Daoy (cell line): ENCODE results near the gene SERPINA6. TPM values are rescaled to one million over a fixed set of nuclear protein-coding genes. Genes with fewer than 3 reads are reported as not detected.
"Not testable (repeated sequence)": the region's sequence is repeated elsewhere in the genome, so short reads cannot be mapped to it uniquely, and the experiment has no call there.

ENCODE experiments used
- DNase-seq: peaks from one replicate; pipeline ENCODE4 v3.0.0-alpha.2; 2015; ENCODE audit warnings: low read depth
- total RNA-seq: library from RNA; depleted of rRNA; stranded (reverse); fragments of >200 nt; shearing (Covaris generic); gene quantifications from 2 replicates; pipeline ENCODE4 v1.2.3, GENCODE V29; 2014; rRNA removed

The SERPINA6 gene
- total RNA-seq, result 0.91 and 4.1 TPM in 2 replicates

- peak; percentile 86 for DNase-seq
Observed at GRCh38 chr14:94322648-94323570, at the start of gene SERPINA6. TSS of gene SERPINA6 (minus strand) at chr14:94323336. CDS start at chr14:94314648, 8,688 bp downstream.

DNA sequence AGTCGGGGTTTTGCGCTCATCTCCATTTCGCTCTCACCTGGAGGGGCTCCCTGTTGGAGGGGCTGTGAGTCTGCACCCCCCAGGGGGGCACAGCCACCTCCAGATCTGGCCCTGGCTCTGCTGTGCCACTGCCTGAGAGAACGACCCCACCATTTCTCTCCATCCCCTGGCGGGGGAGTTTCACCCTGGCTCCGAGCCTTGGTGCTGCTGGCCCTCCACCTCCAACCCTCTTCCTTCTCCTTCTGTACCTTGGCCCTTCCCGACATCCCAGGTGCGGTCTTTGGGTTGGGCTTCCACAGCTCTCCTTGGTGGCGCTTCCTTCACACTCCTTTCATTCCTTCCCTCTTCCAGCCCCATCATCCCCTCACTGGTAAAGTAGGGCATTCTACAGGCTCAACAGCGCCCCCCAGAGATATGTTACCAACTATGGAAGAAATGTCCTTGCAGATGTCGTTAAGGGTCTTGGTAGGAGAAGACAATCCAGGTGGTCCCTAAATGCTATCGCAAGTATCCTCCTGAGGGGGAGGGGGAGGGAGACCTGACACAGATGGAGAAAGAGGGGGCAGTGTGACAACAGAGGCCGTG lies 49.0 kb upstream of the SERPINA6 start:
- DNase-seq, result no peak

GRCh38 chr14:94370524-94370910 lies 47.4 kb upstream of the SERPINA6 start:
- DNase-seq, result no peak

DNA sequence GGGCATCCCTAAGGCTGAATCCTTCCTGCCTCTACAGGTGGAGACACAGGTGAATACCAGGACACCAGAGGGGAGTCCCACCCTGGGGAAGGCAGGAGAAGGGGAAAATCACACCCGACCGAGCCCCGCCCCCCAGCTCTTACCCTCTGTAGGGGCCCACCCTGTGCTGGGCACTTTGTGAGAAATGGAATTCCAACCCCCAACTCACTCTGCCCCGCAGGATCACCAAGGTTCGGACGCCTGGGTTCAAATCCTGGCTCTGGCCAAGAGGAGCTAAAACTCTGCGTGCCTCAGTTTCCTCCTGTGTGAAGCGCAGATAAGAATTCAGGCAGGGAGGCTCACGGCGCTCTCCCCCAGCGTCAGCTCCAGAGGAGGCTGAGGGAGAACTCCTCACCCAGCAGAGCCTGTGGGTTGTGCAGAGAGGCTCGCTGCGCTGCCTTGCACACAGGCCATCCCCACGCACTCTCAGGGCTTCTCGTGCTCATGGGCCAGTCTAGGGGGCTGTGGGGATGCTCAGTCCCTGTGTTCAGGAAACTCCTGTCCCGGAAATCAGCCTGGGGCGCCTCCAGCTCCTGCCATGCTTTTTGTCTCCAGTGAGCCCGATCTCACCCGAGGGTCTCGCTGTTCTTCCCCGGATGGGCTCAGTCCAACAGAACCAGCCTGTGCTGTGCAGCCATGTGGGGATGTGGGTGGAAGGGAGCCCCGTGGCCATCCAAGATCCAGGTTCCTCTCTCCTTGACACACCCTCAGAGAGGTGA lies 46.8 kb upstream of the SERPINA6 start:
- not testable (repeated sequence) for DNase-seq

GRCh38 chr14:94368956-94369355 lies 45.8 kb upstream of the SERPINA6 start:
- no peak for DNase-seq

GRCh38 chr14:94368243-94368590 lies 45.1 kb upstream of the SERPINA6 start:
- DNase-seq, result no peak

DNA sequence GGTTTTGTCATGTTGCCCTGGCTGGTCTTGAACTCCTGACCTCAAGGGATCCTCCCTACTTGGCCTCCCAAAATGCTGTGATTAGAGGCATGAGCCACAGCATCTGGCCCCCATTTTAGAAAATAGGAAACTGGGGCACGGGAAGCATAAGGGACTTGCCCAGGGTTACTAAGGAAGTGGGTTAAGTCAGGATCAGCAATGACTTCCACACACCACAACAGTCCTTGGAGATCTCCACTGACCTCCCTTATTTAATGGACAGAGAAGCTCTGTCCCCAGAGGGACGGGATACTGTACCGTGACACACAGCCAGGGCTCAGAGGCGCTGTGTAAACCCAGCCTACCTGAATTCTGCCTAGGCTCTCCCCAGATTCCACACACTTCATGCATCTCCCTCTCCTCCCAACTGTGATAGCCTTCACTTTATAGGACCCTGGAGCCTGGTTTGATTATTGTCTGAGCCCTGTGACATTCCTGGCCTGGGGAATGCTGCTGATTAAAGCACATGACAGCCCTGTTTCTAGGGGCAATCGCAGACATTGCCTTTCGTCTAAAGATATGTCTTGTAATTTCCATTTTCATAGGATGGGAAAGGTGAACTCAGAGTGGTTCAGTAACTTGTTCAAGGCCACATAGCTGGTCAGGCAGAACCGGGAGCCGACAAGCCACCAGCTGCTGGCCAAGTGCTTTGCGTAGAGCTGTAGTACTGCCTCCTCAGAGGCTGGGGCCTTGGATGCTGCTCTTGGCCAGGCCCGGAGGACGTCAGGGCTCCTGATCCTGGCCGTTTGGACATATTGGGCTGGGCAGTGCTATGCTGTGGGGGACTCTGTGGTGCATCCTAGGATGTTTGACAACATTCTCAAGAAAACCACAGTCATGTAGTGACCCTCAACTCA lies 44.5 kb upstream of the SERPINA6 start:
- DNase-seq, result no peak

GRCh38 chr14:94366146-94366915 lies 43.2 kb upstream of the SERPINA6 start, which contains the start of gene SERPINA2:
TSS of gene SERPINA2 (minus strand) at chr14:94366698.
- DNase-seq, result no peak

DNA sequence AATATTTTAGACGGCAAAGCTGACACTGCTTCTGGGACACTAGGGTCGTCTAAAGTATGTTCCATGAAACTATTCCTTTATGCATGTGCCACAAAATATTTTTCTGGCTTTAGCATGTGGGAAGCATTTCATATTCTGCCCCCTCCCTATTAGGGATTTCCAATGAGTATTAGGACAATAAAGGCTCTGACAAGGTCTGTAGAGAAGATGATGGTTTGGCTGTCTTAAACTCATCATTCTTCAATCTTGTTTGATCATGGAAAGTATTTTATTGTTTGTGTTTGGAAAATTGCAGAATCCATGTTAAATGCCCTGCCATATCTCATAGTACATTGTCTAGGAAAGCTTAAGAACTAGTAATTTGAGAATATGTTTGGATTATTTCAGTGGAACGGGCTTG lies 42.5 kb upstream of the SERPINA6 start:
- no peak for DNase-seq

GRCh38 chr14:94364964-94365363 lies 41.8 kb upstream of the SERPINA6 start:
- no peak for DNase-seq

DNA sequence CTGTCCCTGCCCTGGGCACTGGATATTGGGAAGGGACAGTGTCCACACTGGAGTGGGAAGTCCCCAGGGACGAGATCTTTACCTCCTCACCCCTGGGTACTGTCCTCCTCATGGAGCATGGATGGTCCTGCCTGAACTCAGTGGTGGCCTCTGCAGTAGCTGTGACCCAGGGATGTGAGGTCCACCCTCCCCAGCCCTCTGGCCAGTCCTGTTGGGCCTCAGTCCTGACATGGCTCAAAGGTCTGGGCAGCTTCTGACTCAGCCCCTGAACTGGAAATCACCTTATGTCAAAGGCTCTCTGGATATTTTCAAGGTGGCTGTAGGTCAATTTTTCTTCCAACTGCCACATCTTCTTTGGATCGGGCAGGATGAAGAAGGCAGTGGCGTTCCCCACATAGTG lies 40.9 kb upstream of the SERPINA6 start:
- no peak for DNase-seq

DNA sequence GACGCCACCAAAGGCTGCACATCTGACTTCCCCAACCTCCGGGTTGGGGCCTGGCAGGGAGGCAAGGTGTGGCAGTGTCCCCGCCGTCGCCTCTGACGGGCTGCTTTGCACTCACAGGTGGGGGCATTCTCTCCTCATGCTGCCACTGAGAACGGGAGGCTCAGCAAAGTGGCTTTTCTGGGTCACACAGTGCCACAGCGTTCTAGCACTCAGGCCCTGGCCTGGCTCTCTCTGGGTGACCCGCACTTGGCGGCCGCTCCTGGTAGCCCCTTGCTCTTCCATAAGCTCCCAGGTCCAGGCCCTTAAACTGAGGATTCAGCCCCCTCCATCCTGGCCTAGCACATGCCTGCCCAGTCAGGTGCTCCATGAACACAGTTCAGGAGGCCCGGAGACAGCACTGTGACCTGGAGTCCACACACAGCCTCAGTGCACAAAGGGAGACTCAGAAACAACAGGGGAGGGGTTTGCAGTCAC lies 40.1 kb upstream of the SERPINA6 start:
- no peak for DNase-seq

- DNase-seq, result no peak
Observed at GRCh38 chr14:94362614-94363133, 39.5 kb upstream of the SERPINA6 start.

DNA sequence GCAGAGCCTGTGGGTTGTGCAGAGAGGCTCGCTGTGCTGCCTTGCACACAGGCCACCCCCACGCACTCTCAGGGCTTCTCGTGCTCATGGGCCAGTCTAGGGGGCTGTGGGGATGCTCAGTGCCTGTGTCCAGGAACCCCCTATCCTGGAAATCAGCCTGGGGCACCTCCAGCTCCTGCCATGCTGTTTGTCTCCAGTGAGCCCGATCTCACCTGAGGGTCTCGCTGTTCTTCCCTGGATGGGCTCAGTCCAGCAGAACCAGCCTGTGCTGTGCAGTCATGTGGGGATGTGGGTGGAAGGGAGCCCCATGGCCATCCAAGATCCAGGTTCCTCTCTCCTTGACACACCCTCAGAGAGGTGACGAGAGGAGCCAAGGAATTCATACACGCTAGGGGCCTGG lies 38.5 kb upstream of the SERPINA6 start:
- DNase-seq, result no peak

GRCh38 chr14:94360945-94361565 lies 37.9 kb upstream of the SERPINA6 start:
- no peak for DNase-seq

- DNase-seq, result no peak
Observed at GRCh38 chr14:94357166-94357565, 34.0 kb upstream of the SERPINA6 start.

GRCh38 chr14:94356379-94357056 lies 33.4 kb upstream of the SERPINA6 start:
- DNase-seq, result no peak

- DNase-seq, result no peak
Observed at GRCh38 chr14:94355191-94355794, 32.2 kb upstream of the SERPINA6 start.
